Kidney (tissue), 22 donors: Measurements from ENCODE around the gene KRTAP5-3. TPM values are rescaled to one million over a fixed set of nuclear protein-coding genes. Genes with fewer than 3 reads are reported as not detected.

Source experiments
- DNase-seq, 5 donors: peaks; one replicate each; pipeline ENCODE4 v3.0.0-alpha.2; 2013 to 2020
- FAIRE-seq: peaks from 2 replicates; lab custom pipeline; 2012; peaks lifted over from hg19 to GRCh38; lab: Jason Lieb, UNC
- H3K27ac ChIP-seq, 2 donors: one replicate each; pipeline ENCODE4 v1.7.0; 2013; ENCODE audit warnings: low read depth in 2 of 2, low read length in 2 of 2, inconsistent platforms in 1 of 2
- H3K27me3 ChIP-seq: one replicate; pipeline ENCODE4 v1.7.1; 2013; ENCODE audit warnings: low read length, inconsistent platforms; ENCODE audit not compliant: control insufficient read depth, insufficient read depth
- H3K36me3 ChIP-seq, 3 donors: one replicate each; pipeline versions ENCODE4 v1.7.0 to v1.7.1; 2013; ENCODE audit warnings: low read length in 3 of 3, control low read depth in 1 of 3, inconsistent platforms in 1 of 3; ENCODE audit not compliant: insufficient read depth in 3 of 3, control insufficient read depth in 2 of 3
- H3K4me1 ChIP-seq, 3 donors: one replicate each; pipeline versions ENCODE4 v1.7.0 to v1.7.1; 2013; ENCODE audit warnings: low read length in 3 of 3, inconsistent platforms in 1 of 3, low read depth in 1 of 3; ENCODE audit not compliant: control insufficient read depth in 2 of 3, insufficient read depth in 2 of 3
- H3K4me3 ChIP-seq, 3 donors: one replicate each; pipeline versions ENCODE4 v1.7.0 to v1.8.1; 2013; ENCODE audit warnings: low read length in 3 of 3, control low read depth in 1 of 3, inconsistent platforms in 1 of 3
- H3K9ac ChIP-seq, 3 donors: one replicate each; pipeline versions ENCODE4 v1.7.0 to v1.7.1; 2013; ENCODE audit warnings: low read length in 3 of 3, control low read depth in 1 of 3, inconsistent platforms in 1 of 3
- H3K9me3 ChIP-seq, 3 donors: one replicate each; pipeline versions ENCODE4 v1.7.0 to v1.7.1; 2013; ENCODE audit warnings: low read length in 3 of 3, control low read depth in 1 of 3, inconsistent platforms in 1 of 3; ENCODE audit not compliant: control insufficient read depth in 2 of 3, insufficient read depth in 1 of 3
- intact Hi-C: fragments of 100-400 bp; cut with DNase I; formaldehyde crosslinking; loops from one replicate; pipeline ENCODE4 v1.11.1; 2022
- long read RNA-seq, 10 donors: library from polyadenylated mRNA in 1 of 10; unstranded in 1 of 10; transcript quantifications; one replicate each; pipeline ENCODE4 v2.0.0 and lab custom pipeline, GENCODE V29; 2021 to 2026
- polyA plus RNA-seq: library from polyadenylated mRNA; stranded (reverse); fragments of 350-450 nt; fragmentation: Illumina TruSeq; extraction: RNeasy Lipid Tissue Mini Kit (QIAGEN cat#74804); gene quantifications from one replicate; pipeline ENCODE4 v1.2.3, GENCODE V29; 2014; ENCODE audit warnings: low read depth, low replicate concordance; ENCODE audit not compliant: insufficient read depth
- total RNA-seq: library from RNA; stranded (reverse); fragmentation: NEBNext Ultra II Directional; extraction: Animal tissue kit (Norgen Biotek cat#: 25700); gene quantifications from one replicate; pipeline ENCODE4 v1.2.1, GENCODE V29; 2021
- TF ChIP-seq, protein P1 (sequence below): IDR thresholded peaks from 3 replicates; pipeline ENCODE4 v1.5.1; 2012; ENCODE audit warnings: mild to moderate bottlenecking, moderate library complexity, borderline replicate concordance; ENCODE audit not compliant: insufficient read depth; ENCODE audit errors: extremely low read depth
- donor health status: control.
- donor health status: control.
- donor health status: control.
- donor health status: control.
- donor health status: control.
- donor health status: DM: yes; HTN: yes; CAD: no.
- donor health status: Normal renal cell carcinoma (clear cell type).

KRTAP5-3 gene, protein sequence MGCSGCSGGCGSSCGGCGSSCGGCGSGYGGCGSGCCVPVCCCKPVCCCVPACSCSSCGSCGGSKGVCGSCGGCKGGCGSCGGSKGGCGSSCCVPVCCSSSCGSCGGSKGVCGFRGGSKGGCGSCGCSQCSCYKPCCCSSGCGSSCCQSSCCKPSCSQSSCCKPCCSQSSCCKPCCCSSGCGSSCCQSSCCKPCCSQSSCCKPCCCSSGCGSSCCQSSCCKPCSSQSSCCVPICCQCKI
- total RNA-seq (not detected), polyA plus RNA-seq (not detected)
- long read RNA-seq, donor 1 = 0 reads
- long read RNA-seq, donor 2 = 0 reads
- long read RNA-seq, donor 3 = 0 reads
- long read RNA-seq, donor 4 = 0 reads
- long read RNA-seq, donor 5 = 0 reads
- long read RNA-seq, donor 6 = 0 reads
- long read RNA-seq, donor 7 = 0 reads
- long read RNA-seq, donor 8 = 0 reads
- long read RNA-seq, donor 9 = 0 reads
- long read RNA-seq, donor 10 = 0 reads

DNA sequence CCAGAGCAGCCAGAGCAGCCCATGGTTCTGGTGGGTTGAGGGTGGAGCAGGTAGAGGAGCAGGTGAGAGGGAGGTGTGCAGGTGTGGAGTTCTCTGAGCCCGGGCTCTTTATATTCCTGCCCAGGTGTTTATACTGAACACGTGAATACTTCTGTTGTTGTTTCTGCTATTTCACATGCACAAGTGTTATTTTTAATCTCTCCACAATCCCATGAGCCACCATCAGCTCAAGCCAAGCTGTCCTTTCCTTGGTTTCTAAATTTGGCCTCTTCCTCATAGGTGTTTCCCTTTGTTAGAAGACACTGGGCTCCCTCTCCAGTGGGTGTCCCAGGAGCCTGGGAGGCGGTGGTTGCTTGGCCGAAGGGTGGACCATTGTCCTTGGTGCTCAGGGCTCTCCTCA lies at the start of gene KRTAP5-3:
KRTAP5-3 (minus strand) TSS at position 101 of the 400 bp plus-strand sequence; CDS start at position 23, 78 bp downstream.
- TF ChIP-seq, protein P1, sequence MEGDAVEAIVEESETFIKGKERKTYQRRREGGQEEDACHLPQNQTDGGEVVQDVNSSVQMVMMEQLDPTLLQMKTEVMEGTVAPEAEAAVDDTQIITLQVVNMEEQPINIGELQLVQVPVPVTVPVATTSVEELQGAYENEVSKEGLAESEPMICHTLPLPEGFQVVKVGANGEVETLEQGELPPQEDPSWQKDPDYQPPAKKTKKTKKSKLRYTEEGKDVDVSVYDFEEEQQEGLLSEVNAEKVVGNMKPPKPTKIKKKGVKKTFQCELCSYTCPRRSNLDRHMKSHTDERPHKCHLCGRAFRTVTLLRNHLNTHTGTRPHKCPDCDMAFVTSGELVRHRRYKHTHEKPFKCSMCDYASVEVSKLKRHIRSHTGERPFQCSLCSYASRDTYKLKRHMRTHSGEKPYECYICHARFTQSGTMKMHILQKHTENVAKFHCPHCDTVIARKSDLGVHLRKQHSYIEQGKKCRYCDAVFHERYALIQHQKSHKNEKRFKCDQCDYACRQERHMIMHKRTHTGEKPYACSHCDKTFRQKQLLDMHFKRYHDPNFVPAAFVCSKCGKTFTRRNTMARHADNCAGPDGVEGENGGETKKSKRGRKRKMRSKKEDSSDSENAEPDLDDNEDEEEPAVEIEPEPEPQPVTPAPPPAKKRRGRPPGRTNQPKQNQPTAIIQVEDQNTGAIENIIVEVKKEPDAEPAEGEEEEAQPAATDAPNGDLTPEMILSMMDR = no peak
- Histone ChIP-seq H3K27me3 (no peaks in the 10 kb centered on the region), H3K4me3 (no peak within 1 kb of the TSS), H3K9ac (no peak within 1 kb of the TSS), H3K9me3 (no peaks in the 10 kb centered on the region), H3K27ac (no peak within 1 kb of the TSS), H3K36me3 (no peaks in the 10 kb centered on the region), H3K4me1 (no peaks in the 10 kb centered on the region)
- intact Hi-C loops = no loop called here
- peak in 1 of 5 donors; percentile 12 for DNase-seq
- FAIRE-seq = no peak

DNA sequence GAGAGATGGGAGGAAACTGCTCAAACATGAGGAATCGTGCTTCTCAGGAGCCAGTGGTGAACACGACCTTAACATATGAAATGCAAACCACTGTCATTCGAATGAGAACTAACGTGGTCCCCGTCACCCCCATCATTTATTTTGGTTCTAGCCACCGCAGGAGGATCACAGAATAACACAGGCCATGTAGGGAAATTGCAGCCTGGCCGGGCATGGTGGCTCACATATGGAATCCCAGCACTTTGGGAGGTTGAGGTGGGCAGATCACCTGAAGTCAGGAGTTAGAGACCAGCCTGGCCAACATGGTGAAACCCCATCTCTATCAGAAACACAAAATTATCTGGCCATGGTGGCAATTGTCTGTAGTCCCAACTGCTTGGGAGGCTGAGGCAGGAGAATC lies 48.4 kb upstream of the KRTAP5-3 start:
- Histone ChIP-seq H3K9ac (no peak overlapping the region), H3K4me1 (peaks cover 0 to 8% (median 0%) of the 10 kb centered on the region in 3 donors), H3K27ac (no peak overlapping the region), H3K4me3 (no peak overlapping the region), H3K36me3 (no peaks in the 10 kb centered on the region), H3K9me3 (no peaks in the 10 kb centered on the region), H3K27me3 (no peaks in the 10 kb centered on the region)
- intact Hi-C loops = loop anchor here (10.0 kb wide), 1 partner anchor 498 kb away; no protein-coding TSS in a partner anchor
- TF ChIP-seq, protein P1 = no peak
- FAIRE-seq = no peak
- DNase-seq = peak in 1 of 5 donors; percentile 29

DNA sequence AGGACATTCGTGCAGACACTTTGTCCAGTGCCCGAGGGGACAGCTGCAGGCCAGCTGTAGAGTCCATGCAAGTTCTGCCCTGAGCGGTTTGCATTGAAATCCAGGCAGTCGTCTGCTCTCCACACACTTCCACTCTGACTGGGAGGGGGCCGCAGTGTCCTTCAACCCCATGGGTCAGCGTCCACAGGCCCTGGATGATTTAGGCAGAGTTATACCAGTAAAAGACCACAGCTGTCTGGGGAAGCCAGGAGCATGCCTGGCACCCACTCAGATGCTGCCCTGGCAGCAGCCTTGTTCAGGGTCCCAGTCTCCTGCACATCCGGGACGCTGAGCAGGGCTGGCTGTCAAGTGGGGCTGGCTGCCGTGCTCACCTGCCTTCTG lies 47.8 kb upstream of the KRTAP5-3 start:
- H3K27ac ChIP-seq = no peak overlapping the region
- intact Hi-C loops = loop anchor here (10.0 kb wide), 1 partner anchor 499 kb away; no protein-coding TSS in a partner anchor
- no peak overlapping the region for H3K4me3 ChIP-seq
- H3K36me3 ChIP-seq = no peaks in the 10 kb centered on the region
- FAIRE-seq (no peak), DNase-seq (peak in 1 of 5 donors; percentile 75)
- no peaks in the 10 kb centered on the region for H3K27me3 ChIP-seq
- H3K4me1 ChIP-seq = peaks cover 0 to 8% (median 0%) of the 10 kb centered on the region in 3 donors
- TF ChIP-seq, protein P1 = no peak
- H3K9ac ChIP-seq = no peak overlapping the region
- H3K9me3 ChIP-seq = no peaks in the 10 kb centered on the region
